GM12878 (cell line): ENCODE results near the gene PP2D1. TPM values are rescaled to one million over a fixed set of nuclear protein-coding genes. Genes with fewer than 3 reads are reported as not detected.
A peak's percentile ranks its signal among the peaks of the same experiment; 100 is the strongest.

Experiments used
- ATAC-seq: fragments of 200-7000 bp; cut with Tn5 transposase; 3 replicates; pipeline ENCODE4 v1.9.1; 2020; ENCODE audit warnings: mild to moderate bottlenecking, moderate library complexity
- BruUV-seq: library from RNA; stranded (reverse); fragments of 400-500 nt; replicated peaks from 2 replicates; lab custom pipeline; 2021; lab: Mats Ljungman, UMichigan
- CTCF ChIA-PET: fragments of 300-600 bp; sonication (Branson Sonifier 250); formaldehyde crosslinking; extraction: SDS; loops from one replicate; lab custom pipeline; 2021; ENCODE audit warnings: inconsistent platforms; lab: Yijun Ruan, JAX
- POLR2A ChIA-PET: fragments of 350-600 bp; formaldehyde crosslinking; extraction: SDS; loops from one replicate; lab custom pipeline; 2021; ENCODE audit warnings: inconsistent platforms; lab: Charles Lee
- RAD21 ChIA-PET: fragments of 300-600 bp; sonication (Branson Sonifier 250); formaldehyde crosslinking; loops from one replicate; lab custom pipeline; 2023; ENCODE audit warnings: antibody characterized with exemption; ENCODE audit not compliant: unreplicated experiment; lab: Charles Lee
- SMC1A ChIA-PET: fragments of 300-600 bp; sonication (Branson Sonifier 250); formaldehyde crosslinking; loops from one replicate; lab custom pipeline; 2023; ENCODE audit not compliant: unreplicated experiment, uncharacterized antibody; lab: Charles Lee
- DNase-seq: peaks from one replicate; pipeline ENCODE4 v3.0.0-alpha.2; 2011; ENCODE audit warnings: low read depth, low spot score
- FAIRE-seq: peaks from 3 replicates; lab custom pipeline; 2011; peaks lifted over from hg19 to GRCh38; lab: Jason Lieb, UNC
- H2AFZ ChIP-seq: 2 replicates; pipeline ENCODE4 v1.6.0; 2011; ENCODE audit warnings: low read depth, low read length, control low read depth; ENCODE audit not compliant: control insufficient read depth
- H3K27ac ChIP-seq: 2 replicates; pipeline ENCODE4 v1.5.1; 2011; ENCODE audit warnings: control low read depth; ENCODE audit not compliant: control insufficient read depth, insufficient read depth
- H3K27me3 ChIP-seq, 2 experiments: replicated peaks in 1 of 2; 2 replicates each; pipeline versions ENCODE4 v1.6.0 to v1.6.1; 2011; ENCODE audit warnings: low read length in 1 of 2; ENCODE audit not compliant: control insufficient read depth in 2 of 2, insufficient read depth in 2 of 2
- H3K36me3 ChIP-seq, 2 experiments: 2 replicates each; pipeline ENCODE4 v1.5.1; 2011; ENCODE audit warnings: low read length in 1 of 2; ENCODE audit not compliant: control insufficient read depth in 2 of 2, insufficient read depth in 2 of 2
- H3K4me1 ChIP-seq: 2 replicates; pipeline ENCODE4 v1.6.1; 2011; ENCODE audit warnings: mild to moderate bottlenecking, low read length, moderate library complexity, mixed read lengths; ENCODE audit not compliant: control insufficient read depth, insufficient read depth
- H3K4me2 ChIP-seq: 2 replicates; pipeline ENCODE4 v1.6.0; 2011; ENCODE audit warnings: control low read depth; ENCODE audit not compliant: control insufficient read depth, insufficient read depth
- H3K4me3 ChIP-seq: fragments of 200-600 bp; sonication (generic); 2 replicates; pipeline ENCODE4 v1.5.1; 2016
- H3K79me2 ChIP-seq: 2 replicates; pipeline ENCODE4 v1.6.0; 2011; ENCODE audit warnings: low read length; ENCODE audit not compliant: control insufficient read depth, insufficient read depth
- H3K9ac ChIP-seq: 2 replicates; pipeline ENCODE4 v1.8.0; 2011; ENCODE audit warnings: low read length, control low read depth, mixed read lengths; ENCODE audit not compliant: control insufficient read depth, insufficient read depth
- H3K9me3 ChIP-seq: replicated peaks from 3 replicates; pipeline ENCODE4 v1.5.1; 2011; ENCODE audit warnings: mild to moderate bottlenecking, low read length; ENCODE audit not compliant: control insufficient read depth, insufficient read depth
- H4K20me1 ChIP-seq: 2 replicates; pipeline ENCODE4 v1.6.0; 2011; ENCODE audit not compliant: control insufficient read depth, insufficient read depth
- BACH1 ChIP-seq: fragments of 450-650 bp; IDR thresholded peaks from 2 replicates; pipeline ENCODE4 v1.6.1; 2017; ENCODE audit warnings: mild to moderate bottlenecking, borderline replicate concordance
- BCL3 ChIP-seq: IDR thresholded peaks from 2 replicates; pipeline ENCODE4 v1.6.1; 2011; ENCODE audit warnings: borderline replicate concordance, low read depth, mild to moderate bottlenecking, moderate library complexity, low read length; ENCODE audit not compliant: insufficient read depth, poor library complexity, severe bottlenecking
- BCLAF1 ChIP-seq: fragments of 450-650 bp; IDR thresholded peaks from 2 replicates; pipeline ENCODE4 v1.6.1; 2017; ENCODE audit warnings: antibody characterized with exemption, mild to moderate bottlenecking, moderate library complexity
- CBX5 ChIP-seq: sonication (generic); IDR thresholded peaks from 2 replicates; pipeline ENCODE4 v1.6.1; 2016; ENCODE audit warnings: low read depth, moderate library complexity, mild to moderate bottlenecking, inconsistent platforms
- E2F8 ChIP-seq: fragments of 450-650 bp; IDR thresholded peaks from 2 replicates; pipeline ENCODE4 v1.6.1; 2018; ENCODE audit warnings: mild to moderate bottlenecking, low read depth, moderate library complexity; ENCODE audit not compliant: partially characterized antibody
- EP300 ChIP-seq, 2 experiments: fragments of 150-350 bp in 1 of 2; IDR thresholded peaks; 2 replicates each; pipeline ENCODE4 v1.6.1; 2011 to 2012; ENCODE audit warnings: low read depth in 2 of 2, low read length in 2 of 2, borderline replicate concordance in 1 of 2, improper control_type of control experiment in 1 of 2, inconsistent platforms in 1 of 2; ENCODE audit not compliant: control insufficient read depth in 1 of 2
- GATAD2B ChIP-seq: fragments of 450-650 bp; conservative IDR thresholded peaks from 2 replicates; pipeline ENCODE4 v1.6.1; 2017; ENCODE audit warnings: low read depth, mild to moderate bottlenecking, moderate library complexity
- IKZF2 ChIP-seq, 2 experiments: fragments of 450-650 bp; IDR thresholded peaks; 2 replicates each; pipeline ENCODE4 v1.6.1; 2017; ENCODE audit warnings: mild to moderate bottlenecking in 2 of 2, moderate library complexity in 2 of 2
- MLLT1 ChIP-seq: fragments of 450-650 bp; IDR thresholded peaks from 2 replicates; pipeline ENCODE4 v1.6.1; 2016; ENCODE audit warnings: mild to moderate bottlenecking
- SREBF1 ChIP-seq: IDR thresholded peaks from 2 replicates; pipeline ENCODE4 v1.6.1; 2012; ENCODE audit warnings: mild to moderate bottlenecking, low read length
- SRF ChIP-seq, 2 experiments: IDR thresholded peaks; 2 replicates each; pipeline ENCODE4 v1.6.1; 2011; ENCODE audit warnings: low read depth in 2 of 2, low read length in 2 of 2, mild to moderate bottlenecking in 1 of 2, moderate library complexity in 1 of 2
- WGBS: methylation state at CpG from one replicate; pipeline ENCODE4 v1.1.6; 2016; ENCODE audit warnings: low lambda C conversion rate; ENCODE audit not compliant: insufficient replicate concordance, insufficient coverage; ENCODE audit errors: missing lambda C conversion rate; 5-methylcytosine and 5-hydroxymethylcytosine counted together
- in situ Hi-C: fragments of 300-500 bp; cut with MboI; formaldehyde crosslinking; loops from 9 replicates; pipeline ENCODE4 v1.14.3; 2018; ENCODE audit warnings: mixed read lengths
- intact Hi-C: fragments of 100-400 bp; cut with micrococcal nuclease; formaldehyde crosslinking; loops from one replicate; pipeline ENCODE4 v1.14.2; 2022; ENCODE audit not compliant: unreplicated experiment
- polyA plus RNA-seq, 11 experiments: library from polyadenylated mRNA; depleted of rRNA in 4 of 11; unstranded in 6 of 11; stranded (reverse) in 5 of 11; fragments of >200 nt; fragmentation: Nextera tagmentation in 4 of 11; fragmentation: Illumina TruSeq in 1 of 11; extraction: Ambion mirVana in 4 of 11; extraction: Trizol in 1 of 11; gene quantifications; 1 replicate in 1 of 11; 2 replicates in 10 of 11; pipeline versions ENCODE4 v1.2.1 to v1.2.3, GENCODE V29; 2011 to 2016; ENCODE audit warnings: inconsistent platforms in 2 of 11, missing spikeins in 2 of 11, low read depth in 1 of 11
- total RNA-seq, 4 experiments: library from RNA; depleted of rRNA in 3 of 4; stranded (reverse); fragments of >200 nt in 3 of 4; fragmentation: Illumina TruSeq in 1 of 4; extraction: Trizol in 1 of 4; gene quantifications; 2 replicates each; pipeline versions ENCODE4 v1.2.1 to v1.2.3, GENCODE V29; 2013 to 2021

The PP2D1 gene
- total and polyA plus RNA-seq, 10 of the 15 experiments (the other 5 are each of a cell fraction or from before 2014, with no cell fraction given), result 0.04 to 0.18 (median 0.17) TPM; not detected in 7

GRCh38 chr3:20039765-20040547, 27.9 kb upstream of the PP2D1 start, which contains the start of gene KAT2B:
Gene KAT2B (plus strand): TSS chr3:20040446. CDS start chr3:20040478, 32 bp downstream.
- Histone ChIP-seq H2AFZ (peak within 1 kb of the TSS; percentile 69), H3K79me2 (peaks cover 4% of the 10 kb centered on the region), H3K4me3 (peak within 1 kb of the TSS; percentile 72), H3K4me1 (peaks cover 10% of the 10 kb centered on the region), H3K9ac (peak within 1 kb of the TSS; percentile 78), H3K36me3 (no peaks in the 10 kb centered on the region), H3K27ac (peak within 1 kb of the TSS; percentile 79), H4K20me1 (no peaks in the 10 kb centered on the region), H3K27me3 (no peaks in the 10 kb centered on the region), H3K9me3 (no peaks in the 10 kb centered on the region), H3K4me2 (peak within 1 kb of the TSS; percentile 80)
- FAIRE-seq (no peak), DNase-seq (no peak), ATAC-seq (peak; percentile 79)
- under 1% methylated on average over 35 of the region's 75 CpGs for WGBS
- intact Hi-C loops, result loop anchor here (1.0 to 10.0 kb wide), 5 partner anchors 87 to 285 kb away; partner anchors contain the start of genes RAB5A and SGO1
- no TSS peak for BruUV-seq
- POLR2A ChIA-PET, result interaction anchor here (0.9 to 6.0 kb wide), 4 partner anchors 39 to 148 kb away, joined by 3 to 48 read pairs (median 5); partner anchors contain the start of gene SGO1
- RAD21 ChIA-PET, result interaction anchor here (1.5 to 5.0 kb wide), 5 partner anchors 12 to 145 kb away, joined by 3 to 35 read pairs (median 11); partner anchors contain the start of gene SGO1
- in situ Hi-C loops, result loop anchor here (10.0 kb wide), 1 partner anchor 145 kb away; the partner anchor contains the start of gene SGO1
- SMC1A ChIA-PET, result interaction anchor here (0.8 to 3.7 kb wide), 5 partner anchors 12 to 146 kb away, joined by 5 to 14 read pairs (median 12); partner anchors contain the start of gene SGO1
- CTCF ChIA-PET, result interaction anchor here (0.7 to 2.1 kb wide), 3 partner anchors 44 to 147 kb away, joined by 3 to 5 read pairs (median 5); no protein-coding TSS in a partner anchor
- TF ChIP-seq IKZF2 (IDR thresholded peaks at IDR 0.05), result peak; percentile 24 to 63; a peak in 2 of 4 replicates
- peak; percentile 38 for TF ChIP-seq BCL3
- peak; percentile 90 for TF ChIP-seq GATAD2B
- no peak for TF ChIP-seq BCLAF1
- no peak for TF ChIP-seq EP300 (IDR thresholded peaks at IDR 0.05; ENCODE audit: borderline replicate concordance in 1 of 2, control insufficient read depth in 1 of 2, low read depth in 2 of 2, low read length in 2 of 2)
- 0 out of 2 replicates have a peak, but pooled peaks have one; percentile 53 for TF ChIP-seq CBX5
- TF ChIP-seq SRF (IDR thresholded peaks at IDR 0.05; ENCODE audit: low read depth in 2 of 2, low read length in 2 of 2), result 0 out of 4 replicates have a peak, but pooled peaks of 1 of the 2 experiments have one; percentile 26
- TF ChIP-seq BACH1, result peak; percentile 67
- no peak for TF ChIP-seq SREBF1
- no peak for TF ChIP-seq E2F8
- TF ChIP-seq MLLT1, result peak; percentile 44; the same call in 1 of the 2 replicates
